Measurements from ENCODE around the gene CFAP45.

CFAP45 gene

GRCh38 chr1:159900086-159900680 is at the start of gene CFAP45:
CFAP45 (minus strand) TSS chr1:159900165; CDS start chr1:159900098, 67 bp downstream.
- no peak for DNase-seq (ENCODE audit: low read depth, low spot score)

GRCh38 chr1:159949123-159949522 is 49.2 kb upstream of the CFAP45 start:
- DNase-seq (ENCODE audit: low read depth, low spot score), result no peak

GRCh38 chr1:159947942-159948341 is 48.0 kb upstream of the CFAP45 start:
- DNase-seq (ENCODE audit: low read depth, low spot score), result no peak

- no peak for DNase-seq (ENCODE audit: low read depth, low spot score)
Measured at GRCh38 chr1:159946242-159947187, 46.5 kb upstream of the CFAP45 start.

GRCh38 chr1:159945483-159946241 is 45.7 kb upstream of the CFAP45 start, which contains the start of gene IGSF9:
IGSF9 (minus strand) TSS chr1:159945613; CDS start chr1:159943454, 2,159 bp downstream.
- no peak for DNase-seq (ENCODE audit: low read depth, low spot score)

- DNase-seq (ENCODE audit: low read depth, low spot score), result no peak
Measured at GRCh38 chr1:159944623-159945455, 44.9 kb upstream of the CFAP45 start.

- DNase-seq (ENCODE audit: low read depth, low spot score), result no peak
Measured at GRCh38 chr1:159943908-159944622, 44.1 kb upstream of the CFAP45 start.

GRCh38 chr1:159943278-159943640 is 43.3 kb upstream of the CFAP45 start:
- no peak for DNase-seq (ENCODE audit: low read depth, low spot score)

- DNase-seq (ENCODE audit: low read depth, low spot score), result no peak
Measured at GRCh38 chr1:159942632-159943277, 42.8 kb upstream of the CFAP45 start.

- no peak for DNase-seq (ENCODE audit: low read depth, low spot score)
Measured at GRCh38 chr1:159941591-159942560, 41.9 kb upstream of the CFAP45 start.

GRCh38 chr1:159941141-159941540 is 41.2 kb upstream of the CFAP45 start:
- no peak for DNase-seq (ENCODE audit: low read depth, low spot score)

- no peak for DNase-seq (ENCODE audit: low read depth, low spot score)
Measured at GRCh38 chr1:159940006-159940620, 40.1 kb upstream of the CFAP45 start.

GRCh38 chr1:159939678-159940002 is 39.7 kb upstream of the CFAP45 start:
- DNase-seq (ENCODE audit: low read depth, low spot score), result no peak

- no peak for DNase-seq (ENCODE audit: low read depth, low spot score)
Measured at GRCh38 chr1:159938905-159939677, 39.1 kb upstream of the CFAP45 start.

- DNase-seq (ENCODE audit: low read depth, low spot score), result no peak
Measured at GRCh38 chr1:159938211-159938852, 38.4 kb upstream of the CFAP45 start.

- DNase-seq (ENCODE audit: low read depth, low spot score), result no peak
Measured at GRCh38 chr1:159937054-159937750, 37.2 kb upstream of the CFAP45 start.
